ENCODE measurements around the gene PPP1R3F.
"Not testable (repeated sequence)": the region's sequence is repeated elsewhere in the genome, so short reads cannot be mapped to it uniquely, and the experiment has no call there.

PPP1R3F gene

GRCh38 chrX:49299293-49299692 is 29.7 kb downstream of the PPP1R3F start:
- in situ Hi-C loops (cut with HindIII; ENCODE audit: low pct_ligation_motif_present, low pct_unique_long_range_greater_than_20kb, low sequenced_read_pairs); DNase-seq: not testable (repeated sequence)

- DNase-seq, result no peak
- in situ Hi-C loops (cut with HindIII; ENCODE audit: low pct_ligation_motif_present, low pct_unique_long_range_greater_than_20kb, low sequenced_read_pairs), result no loop called here
These were observed 31.1 kb downstream of the PPP1R3F start for GRCh38 chrX:49300703-49301102.

GRCh38 chrX:49303346-49303745 is 33.8 kb downstream of the PPP1R3F start, which contains the start of gene GAGE10:
TSS of gene GAGE10 (plus strand) at chrX:49303646. CDS start at chrX:49304860, 1,214 bp downstream.
- in situ Hi-C loops (cut with HindIII; ENCODE audit: low pct_ligation_motif_present, low pct_unique_long_range_greater_than_20kb, low sequenced_read_pairs), result no loop called here
- no peak for DNase-seq

GRCh38 chrX:49307775-49308174 is 38.2 kb downstream of the PPP1R3F start:
- in situ Hi-C loops (cut with HindIII; ENCODE audit: low pct_ligation_motif_present, low pct_unique_long_range_greater_than_20kb, low sequenced_read_pairs); DNase-seq: not testable (repeated sequence)

- in situ Hi-C loops (cut with HindIII; ENCODE audit: low pct_ligation_motif_present, low pct_unique_long_range_greater_than_20kb, low sequenced_read_pairs), result no loop called here
- DNase-seq, result no peak
These were observed 39.1 kb downstream of the PPP1R3F start for GRCh38 chrX:49308604-49309269.

GRCh38 chrX:49309401-49309981 is 39.9 kb downstream of the PPP1R3F start:
- in situ Hi-C loops (cut with HindIII; ENCODE audit: low pct_ligation_motif_present, low pct_unique_long_range_greater_than_20kb, low sequenced_read_pairs), result no loop called here
- no peak for DNase-seq

GRCh38 chrX:49310371-49310770 is 40.8 kb downstream of the PPP1R3F start:
- no peak for DNase-seq
- in situ Hi-C loops (cut with HindIII; ENCODE audit: low pct_ligation_motif_present, low pct_unique_long_range_greater_than_20kb, low sequenced_read_pairs), result no loop called here

GRCh38 chrX:49312176-49312575 is 42.6 kb downstream of the PPP1R3F start:
- in situ Hi-C loops (cut with HindIII; ENCODE audit: low pct_ligation_motif_present, low pct_unique_long_range_greater_than_20kb, low sequenced_read_pairs), result no loop called here
- no peak for DNase-seq

GRCh38 chrX:49316085-49316484 is 46.5 kb downstream of the PPP1R3F start:
- DNase-seq, result no peak
- in situ Hi-C loops (cut with HindIII; ENCODE audit: low pct_ligation_motif_present, low pct_unique_long_range_greater_than_20kb, low sequenced_read_pairs), result no loop called here

GRCh38 chrX:49321737-49322136 is 52.1 kb downstream of the PPP1R3F start, which contains the start of gene GAGE12J:
TSS of gene GAGE12J (plus strand) at chrX:49322037. CDS start at chrX:49323194, 1,157 bp downstream.
- DNase-seq; in situ Hi-C loops (cut with HindIII; ENCODE audit: low pct_ligation_motif_present, low pct_unique_long_range_greater_than_20kb, low sequenced_read_pairs): not testable (repeated sequence)

GRCh38 chrX:49322266-49322665 is 52.7 kb downstream of the PPP1R3F start:
- DNase-seq; in situ Hi-C loops (cut with HindIII; ENCODE audit: low pct_ligation_motif_present, low pct_unique_long_range_greater_than_20kb, low sequenced_read_pairs): not testable (repeated sequence)

- DNase-seq; in situ Hi-C loops (cut with HindIII; ENCODE audit: low pct_ligation_motif_present, low pct_unique_long_range_greater_than_20kb, low sequenced_read_pairs): not testable (repeated sequence)
These were observed 54.1 kb downstream of the PPP1R3F start for GRCh38 chrX:49323735-49324134.

GRCh38 chrX:49330421-49330820 is 60.8 kb downstream of the PPP1R3F start:
- in situ Hi-C loops (cut with HindIII; ENCODE audit: low pct_ligation_motif_present, low pct_unique_long_range_greater_than_20kb, low sequenced_read_pairs); DNase-seq: not testable (repeated sequence)

- in situ Hi-C loops (cut with HindIII; ENCODE audit: low pct_ligation_motif_present, low pct_unique_long_range_greater_than_20kb, low sequenced_read_pairs); DNase-seq: not testable (repeated sequence)
These were observed 61.7 kb downstream of the PPP1R3F start, which contains the start of gene GAGE13 for GRCh38 chrX:49331282-49331681. TSS of gene GAGE13 (plus strand) at chrX:49331582. CDS start at chrX:49332738, 1,156 bp downstream.

GRCh38 chrX:49331841-49332240 is 62.2 kb downstream of the PPP1R3F start:
- in situ Hi-C loops (cut with HindIII; ENCODE audit: low pct_ligation_motif_present, low pct_unique_long_range_greater_than_20kb, low sequenced_read_pairs), result not testable (repeated sequence)

More at GRCh38 chrX:49331841-49332240, 62.2 kb downstream of the PPP1R3F start:
- DNase-seq, result not testable (repeated sequence)

Measured in ACHN (cell line).